Lower leg skin (tissue), 3 donors: ENCODE measurements around the gene GPATCH1.

ENCODE experiments used
- CTCF ChIP-seq, 3 donors: fragments of 450-650 bp; IDR thresholded peaks; one replicate each; pipeline ENCODE4 v1.5.1; 2016; ENCODE audit warnings: antibody characterized with exemption in 3 of 3, mild to moderate bottlenecking in 3 of 3, moderate library complexity in 2 of 3
- POLR2A ChIP-seq, 2 donors: fragments of 450-650 bp; IDR thresholded peaks; one replicate each; pipeline ENCODE4 v1.6.1; 2016 to 2017; ENCODE audit warnings: antibody characterized with exemption in 2 of 2, mild to moderate bottlenecking in 1 of 2, moderate library complexity in 1 of 2

DNA sequence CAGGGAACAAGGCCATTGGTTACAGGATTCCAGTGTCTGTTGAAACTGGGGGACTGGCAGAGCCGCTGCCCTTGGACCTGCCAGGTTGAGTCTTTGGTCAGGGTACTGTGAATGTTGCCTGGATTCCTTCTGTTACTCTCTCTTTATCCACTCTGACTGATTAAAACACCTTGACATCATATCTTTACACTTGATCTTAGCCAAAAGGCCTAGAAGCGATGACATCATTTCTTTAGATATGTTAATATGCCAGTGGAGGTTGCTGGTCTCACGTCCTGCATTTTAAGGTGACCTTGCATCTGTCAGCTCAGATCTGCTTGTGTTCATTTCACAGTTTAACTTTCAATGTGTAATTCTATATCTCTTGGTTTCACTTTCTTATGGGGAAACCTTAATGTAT, 9.2 kb downstream of the GPATCH1 start:
- no peak for TF ChIP-seq POLR2A (IDR thresholded peaks at IDR 0.05)
- no peak for TF ChIP-seq CTCF (IDR thresholded peaks at IDR 0.05)
